Measurements from ENCODE around the gene MEGF6. TPM values are rescaled to one million over a fixed set of nuclear protein-coding genes. Genes with fewer than 3 reads are reported as not detected.

The MEGF6 gene
- total RNA-seq, 1 donor from 2014 or later, result 194 TPM

- DNase-seq (ENCODE audit: low spot score in 2 of 2), result no peak
- H3K9me3 ChIP-seq, result no peaks in the 10 kb centered on the region
- intact Hi-C loops (cut with DNase I), result no loop called here
- peaks cover 6 to 12% of the 10 kb centered on the region in 2 donors for H3K4me1 ChIP-seq
- no peaks in the 10 kb centered on the region for H3K36me3 ChIP-seq
- H3K4me3 ChIP-seq, result no peak overlapping the region
- H3K27ac ChIP-seq, result no peak overlapping the region
- H3K27me3 ChIP-seq, result no peaks in the 10 kb centered on the region
- TF ChIP-seq CTCF (IDR thresholded peaks at IDR 0.05), result no peak
Observed at GRCh38 chr1:3571263-3571662, 40.0 kb downstream of the MEGF6 start.

- no peaks in the 10 kb centered on the region for H3K36me3 ChIP-seq
- no peak overlapping the region for H3K4me3 ChIP-seq
- peaks cover 6 to 12% of the 10 kb centered on the region in 2 donors for H3K4me1 ChIP-seq
- intact Hi-C loops (cut with DNase I), result no loop called here
- no peaks in the 10 kb centered on the region for H3K9me3 ChIP-seq
- DNase-seq (ENCODE audit: low spot score in 2 of 2), result no peak
- H3K27ac ChIP-seq, result no peak overlapping the region
- H3K27me3 ChIP-seq, result no peaks in the 10 kb centered on the region
- no peak for TF ChIP-seq CTCF (IDR thresholded peaks at IDR 0.05)
Observed at GRCh38 chr1:3570066-3570986, 41.0 kb downstream of the MEGF6 start.

GRCh38 chr1:3569436-3569835 is 41.9 kb downstream of the MEGF6 start:
- DNase-seq (ENCODE audit: low spot score in 2 of 2), result no peak
- Histone ChIP-seq H3K27me3 (no peaks in the 10 kb centered on the region), H3K4me1 (peaks cover 6 to 12% of the 10 kb centered on the region in 2 donors), H3K36me3 (no peaks in the 10 kb centered on the region), H3K27ac (no peak overlapping the region), H3K4me3 (no peak overlapping the region), H3K9me3 (no peaks in the 10 kb centered on the region)
- intact Hi-C loops (cut with DNase I), result no loop called here
- no peak for TF ChIP-seq CTCF (IDR thresholded peaks at IDR 0.05)

- Histone ChIP-seq H3K9me3 (no peaks in the 10 kb centered on the region), H3K36me3 (no peaks in the 10 kb centered on the region), H3K4me1 (peaks cover 6 to 11% of the 10 kb centered on the region in 2 donors), H3K27ac (no peak overlapping the region), H3K27me3 (no peaks in the 10 kb centered on the region), H3K4me3 (no peak overlapping the region)
- no peak for DNase-seq (ENCODE audit: low spot score in 2 of 2)
- intact Hi-C loops (cut with DNase I), result no loop called here
- TF ChIP-seq CTCF (IDR thresholded peaks at IDR 0.05), result no peak
Observed at GRCh38 chr1:3568815-3569435, 42.4 kb downstream of the MEGF6 start.

- Histone ChIP-seq H3K4me1 (no peaks in the 10 kb centered on the region), H3K4me3 (no peak overlapping the region), H3K27me3 (no peaks in the 10 kb centered on the region), H3K27ac (no peak overlapping the region), H3K9me3 (no peaks in the 10 kb centered on the region), H3K36me3 (no peaks in the 10 kb centered on the region)
- intact Hi-C loops (cut with DNase I), result no loop called here
- no peak for TF ChIP-seq CTCF (IDR thresholded peaks at IDR 0.05)
- no peak for DNase-seq (ENCODE audit: low spot score in 2 of 2)
Observed at GRCh38 chr1:3566951-3567804, 44.1 kb downstream of the MEGF6 start.

Measured in ascending aorta (tissue), 2 donors.